Skeletal muscle satellite cell (primary cell): ENCODE results near the gene PLOD2.
"Not testable (repeated sequence)": the region's sequence is repeated elsewhere in the genome, so short reads cannot be mapped to it uniquely, and the experiment has no call there.

ENCODE experiments used
- H3K27me3 ChIP-seq: 2 replicates; pipeline ENCODE4 v1.7.0; 2013; ENCODE audit warnings: low read length; ENCODE audit not compliant: control insufficient read depth, insufficient read depth
- H3K36me3 ChIP-seq: 2 replicates; pipeline ENCODE4 v1.7.0; 2013; ENCODE audit warnings: mild to moderate bottlenecking, control low read depth, low read length; ENCODE audit not compliant: insufficient read depth
- H3K4me1 ChIP-seq: 2 replicates; pipeline ENCODE4 v1.7.0; 2013; ENCODE audit warnings: low read length; ENCODE audit not compliant: control insufficient read depth, insufficient read depth
- H3K4me2 ChIP-seq: 2 replicates; pipeline ENCODE4 v1.7.0; 2013; ENCODE audit warnings: mild to moderate bottlenecking, low read length
- H3K4me3 ChIP-seq: 2 replicates; pipeline ENCODE4 v1.7.0; 2013; ENCODE audit warnings: low read length
- H3K9ac ChIP-seq: 2 replicates; pipeline ENCODE4 v1.7.0; 2013; ENCODE audit warnings: mild to moderate bottlenecking, low read depth, low read length, moderate library complexity
- H3K9me3 ChIP-seq: replicated peaks from 2 replicates; pipeline ENCODE4 v1.7.0; 2013; ENCODE audit warnings: mild to moderate bottlenecking, control low read depth, low read length

The PLOD2 gene

GRCh38 chr3:146115619-146116018, 45.4 kb downstream of the PLOD2 start:
- H3K27me3 ChIP-seq, result no peaks in the 10 kb centered on the region
- no peak overlapping the region for H3K4me3 ChIP-seq
- H3K4me2 ChIP-seq, result no peak overlapping the region
- no peak overlapping the region for H3K9ac ChIP-seq
- no peaks in the 10 kb centered on the region for H3K9me3 ChIP-seq
- peaks cover 14% of the 10 kb centered on the region for H3K4me1 ChIP-seq
- peaks cover 39% of the 10 kb centered on the region for H3K36me3 ChIP-seq

GRCh38 chr3:146113804-146114203, 47.2 kb downstream of the PLOD2 start:
- H3K36me3 ChIP-seq, result peaks cover 49% of the 10 kb centered on the region
- peaks cover 14% of the 10 kb centered on the region for H3K4me1 ChIP-seq
- H3K4me2 ChIP-seq, result not testable (repeated sequence)

GRCh38 chr3:146111337-146111736, 49.6 kb downstream of the PLOD2 start:
- Histone ChIP-seq H3K36me3 (peaks cover 58% of the 10 kb centered on the region), H3K4me2 (no peak overlapping the region), H3K4me3 (no peak overlapping the region), H3K4me1 (no peaks in the 10 kb centered on the region), H3K27me3 (no peaks in the 10 kb centered on the region), H3K9ac (no peak overlapping the region), H3K9me3 (no peaks in the 10 kb centered on the region)

More at GRCh38 chr3:146113804-146114203, 47.2 kb downstream of the PLOD2 start:
- H3K9me3 ChIP-seq, H3K4me3 ChIP-seq, H3K27me3 ChIP-seq, H3K9ac ChIP-seq: not testable (repeated sequence)

- Histone ChIP-seq H3K36me3 (peaks cover 64% of the 10 kb centered on the region), H3K4me3 (no peak overlapping the region), H3K4me1 (no peaks in the 10 kb centered on the region), H3K9me3 (no peaks in the 10 kb centered on the region), H3K27me3 (no peaks in the 10 kb centered on the region), H3K4me2 (no peak overlapping the region), H3K9ac (no peak overlapping the region)
Measured at GRCh38 chr3:146110161-146110560, 50.8 kb downstream of the PLOD2 start.

- Histone ChIP-seq H3K4me2 (no peak overlapping the region), H3K4me1 (no peaks in the 10 kb centered on the region), H3K9ac (no peak overlapping the region), H3K9me3 (no peaks in the 10 kb centered on the region), H3K4me3 (no peak overlapping the region), H3K36me3 (peaks cover 88% of the 10 kb centered on the region), H3K27me3 (no peaks in the 10 kb centered on the region)
Measured at GRCh38 chr3:146106986-146107385, 54.0 kb downstream of the PLOD2 start.

- Histone ChIP-seq H3K9me3 (no peaks in the 10 kb centered on the region), H3K4me1 (no peaks in the 10 kb centered on the region), H3K4me3 (no peak overlapping the region), H3K4me2 (no peak overlapping the region), H3K27me3 (no peaks in the 10 kb centered on the region), H3K9ac (no peak overlapping the region), H3K36me3 (peaks cover 94% of the 10 kb centered on the region)
Measured at GRCh38 chr3:146104068-146104467, 56.9 kb downstream of the PLOD2 start.

- H3K4me1 ChIP-seq, result no peaks in the 10 kb centered on the region
- no peaks in the 10 kb centered on the region for H3K9me3 ChIP-seq
- no peak overlapping the region for H3K4me3 ChIP-seq
- no peaks in the 10 kb centered on the region for H3K27me3 ChIP-seq
- H3K36me3 ChIP-seq, result peaks cover 84% of the 10 kb centered on the region
- no peak overlapping the region for H3K9ac ChIP-seq
- H3K4me2 ChIP-seq, result no peak overlapping the region
Measured at GRCh38 chr3:146102885-146103284, 58.1 kb downstream of the PLOD2 start.

GRCh38 chr3:146101538-146101937, 59.4 kb downstream of the PLOD2 start:
- Histone ChIP-seq H3K9me3 (no peaks in the 10 kb centered on the region), H3K36me3 (peaks cover 76% of the 10 kb centered on the region), H3K4me1 (no peaks in the 10 kb centered on the region), H3K4me3 (no peak overlapping the region), H3K9ac (no peak overlapping the region), H3K4me2 (no peak overlapping the region), H3K27me3 (no peaks in the 10 kb centered on the region)

- Histone ChIP-seq H3K4me2 (no peak overlapping the region), H3K9ac (no peak overlapping the region), H3K27me3 (no peaks in the 10 kb centered on the region), H3K36me3 (peaks cover 70% of the 10 kb centered on the region), H3K9me3 (no peaks in the 10 kb centered on the region), H3K4me1 (no peaks in the 10 kb centered on the region), H3K4me3 (no peak overlapping the region)
Measured at GRCh38 chr3:146100825-146101444, 60.0 kb downstream of the PLOD2 start.

GRCh38 chr3:146100180-146100579, 60.8 kb downstream of the PLOD2 start:
- no peak overlapping the region for H3K9ac ChIP-seq
- no peak overlapping the region for H3K4me3 ChIP-seq
- H3K4me1 ChIP-seq, result no peaks in the 10 kb centered on the region
- no peaks in the 10 kb centered on the region for H3K9me3 ChIP-seq
- no peaks in the 10 kb centered on the region for H3K27me3 ChIP-seq
- H3K36me3 ChIP-seq, result peaks cover 66% of the 10 kb centered on the region
- H3K4me2 ChIP-seq, result no peak overlapping the region

GRCh38 chr3:146099316-146099715, 61.7 kb downstream of the PLOD2 start:
- Histone ChIP-seq H3K4me1 (no peaks in the 10 kb centered on the region), H3K27me3 (no peaks in the 10 kb centered on the region), H3K36me3 (peaks cover 57% of the 10 kb centered on the region), H3K4me2 (no peak overlapping the region), H3K4me3 (no peak overlapping the region), H3K9me3 (no peaks in the 10 kb centered on the region), H3K9ac (no peak overlapping the region)

GRCh38 chr3:146093896-146094295, 67.1 kb downstream of the PLOD2 start:
- Histone ChIP-seq H3K36me3 (peaks cover 31% of the 10 kb centered on the region), H3K4me3 (no peak overlapping the region), H3K9ac (no peak overlapping the region), H3K4me2 (no peak overlapping the region), H3K4me1 (no peaks in the 10 kb centered on the region), H3K9me3 (no peaks in the 10 kb centered on the region), H3K27me3 (no peaks in the 10 kb centered on the region)
